Fibroblast of lung (primary cell): Measurements from ENCODE around the gene TOR4A. TPM values are rescaled to one million over a fixed set of nuclear protein-coding genes. Genes with fewer than 3 reads are reported as not detected.

ENCODE experiments used
- DNase-seq, 2 donors: peaks; one replicate each; pipeline versions ENCODE4 v3.0.0 to v3.0.0-alpha.2; 2010; ENCODE audit warnings: low read depth in 2 of 2
- H2AFZ ChIP-seq: 2 replicates; pipeline ENCODE4 v1.5.1; 2012; ENCODE audit warnings: low read length, control low read depth, inconsistent platforms
- H3K27ac ChIP-seq: 2 replicates; pipeline ENCODE4 v1.5.1; 2011; ENCODE audit warnings: low read length, control low read depth; ENCODE audit not compliant: insufficient read depth
- H3K27me3 ChIP-seq: 2 replicates; pipeline ENCODE4 v1.5.1; 2011; ENCODE audit warnings: mild to moderate bottlenecking, low read length; ENCODE audit not compliant: control insufficient read depth, insufficient read depth
- H3K36me3 ChIP-seq: 2 replicates; pipeline ENCODE4 v1.5.1; 2011; ENCODE audit warnings: low read length; ENCODE audit not compliant: control insufficient read depth, insufficient read depth
- H3K4me1 ChIP-seq: 2 replicates; pipeline ENCODE4 v1.5.1; 2011; ENCODE audit warnings: low read length; ENCODE audit not compliant: control insufficient read depth, insufficient read depth; ENCODE audit errors: extremely low read depth
- H3K4me2 ChIP-seq: 2 replicates; pipeline ENCODE4 v1.5.1; 2011; ENCODE audit warnings: low read length, control low read depth; ENCODE audit not compliant: insufficient read depth; ENCODE audit errors: extremely low read depth
- H3K4me3 ChIP-seq, 4 experiments: fragments of 200-600 bp in 1 of 4; sonication (generic) in 1 of 4; replicated peaks in 1 of 4; 2 replicates each; pipeline ENCODE4 v1.5.1; 2011 to 2016; ENCODE audit warnings: low read length in 4 of 4, low read depth in 3 of 4, mild to moderate bottlenecking in 3 of 4, control low read depth in 2 of 4, inconsistent platforms in 1 of 4, mixed read lengths in 1 of 4; ENCODE audit not compliant: insufficient read depth in 1 of 4; ENCODE audit errors: control extremely low read depth in 1 of 4
- H3K79me2 ChIP-seq: 2 replicates; pipeline ENCODE4 v1.5.1; 2012; ENCODE audit warnings: mild to moderate bottlenecking, low read length, inconsistent platforms; ENCODE audit not compliant: control insufficient read depth, insufficient read depth
- H3K9ac ChIP-seq: 2 replicates; pipeline ENCODE4 v1.5.1; 2011; ENCODE audit warnings: mild to moderate bottlenecking, low read length, control low read depth; ENCODE audit not compliant: insufficient read depth
- H3K9me3 ChIP-seq: 2 replicates; pipeline ENCODE4 v1.5.1; 2012; ENCODE audit warnings: low read depth, low read length; ENCODE audit not compliant: control insufficient read depth, insufficient read depth
- H4K20me1 ChIP-seq: 2 replicates; pipeline ENCODE4 v1.5.1; 2011; ENCODE audit warnings: low read length; ENCODE audit not compliant: control insufficient read depth, insufficient read depth; ENCODE audit errors: extremely low read depth
- CTCF ChIP-seq, 2 donors: IDR thresholded peaks in 1 of 2; conservative IDR thresholded peaks in 1 of 2; 1 replicate in 1 of 2; 2 replicates in 1 of 2; pipeline ENCODE4 v1.5.1; 2011 to 2012; ENCODE audit warnings: low read length in 2 of 2, control low read depth in 1 of 2, inconsistent platforms in 1 of 2, low read depth in 1 of 2, mild to moderate bottlenecking in 1 of 2
- EZH2 ChIP-seq: IDR thresholded peaks from 2 replicates; pipeline ENCODE4 v1.5.1; 2012; ENCODE audit warnings: low read length, control low read depth, mild to moderate bottlenecking; ENCODE audit errors: missing control alignments
- polyA plus RNA-seq, 2 donors: library from polyadenylated mRNA; depleted of rRNA in 1 of 2; stranded (reverse) in 1 of 2; unstranded in 1 of 2; fragments of >200 nt; gene quantifications; 2 replicates each; pipeline ENCODE4 v1.2.1, GENCODE V29; 2011 to 2012; ENCODE audit warnings: missing spikeins in 1 of 2
- total RNA-seq: library from RNA; depleted of rRNA; stranded (reverse); fragments of >200 nt; gene quantifications from 2 replicates; pipeline ENCODE4 v1.2.1, GENCODE V29; 2014

Gene TOR4A
- total and polyA plus RNA-seq, 2 donors (not counting 1 experiment from before 2014, with no cell fraction given), result 3.3 to 22.1 TPM

GRCh38 chr9:137306850-137307254 lies 29.3 kb downstream of the TOR4A start:
- no peak for DNase-seq
- H3K36me3 ChIP-seq, result no peaks in the 10 kb centered on the region
- no peak for TF ChIP-seq CTCF (conservative IDR thresholded peaks at IDR 0.05 in 1 of 2, IDR thresholded peaks at IDR 0.05 in 1 of 2; ENCODE audit: low read depth in 1 of 2, low read length in 2 of 2)
- no peak for TF ChIP-seq EZH2
- H3K27me3 ChIP-seq, result peaks cover 4% of the 10 kb centered on the region
- no peak overlapping the region for H2AFZ ChIP-seq
- H3K4me1 ChIP-seq, result peaks cover 4% of the 10 kb centered on the region
- no peak overlapping the region for H3K27ac ChIP-seq
- H3K4me2 ChIP-seq, result no peak overlapping the region
- H3K9ac ChIP-seq, result no peak overlapping the region
- no peaks in the 10 kb centered on the region for H4K20me1 ChIP-seq
- no peaks in the 10 kb centered on the region for H3K79me2 ChIP-seq
- no peak overlapping the region for H3K4me3 ChIP-seq
- no peaks in the 10 kb centered on the region for H3K9me3 ChIP-seq

GRCh38 chr9:137307255-137308056 lies 29.9 kb downstream of the TOR4A start:
- Histone ChIP-seq H3K4me2 (no peak overlapping the region), H2AFZ (no peak overlapping the region), H3K9me3 (no peaks in the 10 kb centered on the region), H3K4me1 (peaks cover 4% of the 10 kb centered on the region), H3K9ac (no peak overlapping the region), H3K36me3 (no peaks in the 10 kb centered on the region), H3K79me2 (no peaks in the 10 kb centered on the region), H3K4me3 (no peak overlapping the region), H3K27me3 (peaks cover 4% of the 10 kb centered on the region), H4K20me1 (no peaks in the 10 kb centered on the region), H3K27ac (no peak overlapping the region)
- no peak for DNase-seq
- TF ChIP-seq CTCF (conservative IDR thresholded peaks at IDR 0.05 in 1 of 2, IDR thresholded peaks at IDR 0.05 in 1 of 2; ENCODE audit: low read depth in 1 of 2, low read length in 2 of 2) (no peak), EZH2 (no peak)

- Histone ChIP-seq H3K27me3 (peaks cover 4% of the 10 kb centered on the region), H2AFZ (no peak overlapping the region), H3K4me1 (peaks cover 4% of the 10 kb centered on the region), H4K20me1 (no peaks in the 10 kb centered on the region), H3K27ac (no peak overlapping the region), H3K4me2 (no peak overlapping the region), H3K9me3 (no peaks in the 10 kb centered on the region), H3K4me3 (no peak overlapping the region), H3K36me3 (no peaks in the 10 kb centered on the region), H3K79me2 (no peaks in the 10 kb centered on the region), H3K9ac (no peak overlapping the region)
- TF ChIP-seq EZH2, result no peak
- TF ChIP-seq CTCF (conservative IDR thresholded peaks at IDR 0.05 in 1 of 2, IDR thresholded peaks at IDR 0.05 in 1 of 2; ENCODE audit: low read depth in 1 of 2, low read length in 2 of 2), result no peak
- no peak for DNase-seq
Observed at GRCh38 chr9:137308057-137308619, 30.6 kb downstream of the TOR4A start.
